Measurements from ENCODE around the gene COL24A1.

The COL24A1 gene

GRCh38 chr1:85700422-85700821, 456.1 kb downstream of the COL24A1 start:
- Histone ChIP-seq H4K20me1 (ENCODE audit: insufficient read depth, low read length) (no peaks in the 10 kb centered on the region), H3F3A (ENCODE audit: insufficient read depth, low read length) (no peaks in the 10 kb centered on the region), H3K36me3 (ENCODE audit: insufficient read depth, low read length) (peaks cover 84% of the 10 kb centered on the region), H3K9ac (ENCODE audit: low read length) (no peak overlapping the region), H2AFZ (ENCODE audit: low read length) (no peak overlapping the region), H3K27me3 (ENCODE audit: insufficient read depth, low read length) (no peaks in the 10 kb centered on the region), H3K4me1 (ENCODE audit: insufficient read depth, low read length, severe bottlenecking) (no peaks in the 10 kb centered on the region), H3K27ac (ENCODE audit: low read depth, low read length, poor library complexity, severe bottlenecking) (no peak overlapping the region), H3K9me2 (ENCODE audit: low read depth, low read length) (no peaks in the 10 kb centered on the region), H3K9me3 (ENCODE audit: low read length) (no peaks in the 10 kb centered on the region), H3K4me2 (ENCODE audit: low read length) (no peak overlapping the region), H3K4me3 (ENCODE audit: low read depth, low read length, poor library complexity, severe bottlenecking) (no peak overlapping the region), H3K79me2 (ENCODE audit: insufficient read depth, low read length) (peaks cover 5% of the 10 kb centered on the region; the same call in 1 of the 2 replicates)
- TF ChIP-seq EZH2 (IDR thresholded peaks at IDR 0.05; ENCODE audit: borderline replicate concordance, low read length), result no peak
- no peak for TF ChIP-seq CTCF (IDR thresholded peaks at IDR 0.05; ENCODE audit: low read length)

GRCh38 chr1:85697895-85698294, 458.7 kb downstream of the COL24A1 start:
- Histone ChIP-seq H3K9ac (ENCODE audit: low read length) (no peak overlapping the region), H3K4me2 (ENCODE audit: low read length) (no peak overlapping the region), H3K36me3 (ENCODE audit: insufficient read depth, low read length) (peaks cover 68% of the 10 kb centered on the region), H3K27me3 (ENCODE audit: insufficient read depth, low read length) (no peaks in the 10 kb centered on the region), H3K9me3 (ENCODE audit: low read length) (no peaks in the 10 kb centered on the region), H3K79me2 (ENCODE audit: insufficient read depth, low read length) (peaks cover 8% of the 10 kb centered on the region), H3F3A (ENCODE audit: insufficient read depth, low read length) (no peaks in the 10 kb centered on the region), H3K4me3 (ENCODE audit: low read depth, low read length, poor library complexity, severe bottlenecking) (no peak overlapping the region), H3K27ac (ENCODE audit: low read depth, low read length, poor library complexity, severe bottlenecking) (no peak overlapping the region), H4K20me1 (ENCODE audit: insufficient read depth, low read length) (no peaks in the 10 kb centered on the region), H3K9me2 (ENCODE audit: low read depth, low read length) (no peaks in the 10 kb centered on the region), H2AFZ (ENCODE audit: low read length) (no peak overlapping the region), H3K4me1 (ENCODE audit: insufficient read depth, low read length, severe bottlenecking) (no peaks in the 10 kb centered on the region)
- TF ChIP-seq EZH2 (IDR thresholded peaks at IDR 0.05; ENCODE audit: borderline replicate concordance, low read length), result no peak
- no peak for TF ChIP-seq CTCF (IDR thresholded peaks at IDR 0.05; ENCODE audit: low read length)

- no peak overlapping the region for H3K4me3 ChIP-seq (ENCODE audit: low read depth, low read length, poor library complexity, severe bottlenecking)
- H3K79me2 ChIP-seq (ENCODE audit: insufficient read depth, low read length), result peaks cover 3% of the 10 kb centered on the region; the same call in 1 of the 2 replicates
- no peak overlapping the region for H3K27ac ChIP-seq (ENCODE audit: low read depth, low read length, poor library complexity, severe bottlenecking)
- no peaks in the 10 kb centered on the region for H3K9me3 ChIP-seq (ENCODE audit: low read length)
- H3K36me3 ChIP-seq (ENCODE audit: insufficient read depth, low read length), result peaks cover 51% of the 10 kb centered on the region
- H3K4me1 ChIP-seq (ENCODE audit: insufficient read depth, low read length, severe bottlenecking), result no peaks in the 10 kb centered on the region
- TF ChIP-seq CTCF (IDR thresholded peaks at IDR 0.05; ENCODE audit: low read length) (peak; percentile 40), EZH2 (IDR thresholded peaks at IDR 0.05; ENCODE audit: borderline replicate concordance, low read length) (no peak)
- H3F3A ChIP-seq (ENCODE audit: insufficient read depth, low read length), result no peaks in the 10 kb centered on the region
- H3K27me3 ChIP-seq (ENCODE audit: insufficient read depth, low read length), result no peaks in the 10 kb centered on the region
- no peaks in the 10 kb centered on the region for H3K9me2 ChIP-seq (ENCODE audit: low read depth, low read length)
- no peak overlapping the region for H2AFZ ChIP-seq (ENCODE audit: low read length)
- no peaks in the 10 kb centered on the region for H4K20me1 ChIP-seq (ENCODE audit: insufficient read depth, low read length)
- no peak overlapping the region for H3K9ac ChIP-seq (ENCODE audit: low read length)
- no peak overlapping the region for H3K4me2 ChIP-seq (ENCODE audit: low read length)
Measured at GRCh38 chr1:85692730-85693314, 463.8 kb downstream of the COL24A1 start.

Data from OCI-LY1 (cell line).